ENCODE data around the gene STXBP5.

Gene STXBP5

DNA sequence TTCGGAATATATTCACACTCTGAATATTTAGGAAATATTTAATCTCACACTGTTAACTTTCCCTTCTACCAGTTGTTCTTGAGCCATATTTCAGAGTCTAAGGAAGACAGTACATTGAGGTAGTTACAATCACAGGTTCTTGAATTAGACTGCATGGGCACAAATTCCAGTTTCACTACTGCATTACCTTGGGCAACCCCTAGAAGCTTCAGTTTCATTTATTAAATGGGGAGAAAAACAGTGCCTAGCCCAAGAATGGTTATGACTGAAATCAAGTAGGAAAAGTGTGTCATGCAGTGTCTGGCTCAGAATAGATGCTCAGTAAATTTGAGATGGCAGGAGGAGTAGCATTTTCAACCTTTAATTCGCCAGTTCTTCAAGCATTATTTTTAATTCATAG, 179.8 kb downstream of the STXBP5 start:
- Histone ChIP-seq H3K79me2 (ENCODE audit: low read length) (no peaks in the 10 kb centered on the region), H3K9me3 (ENCODE audit: insufficient read depth, low read length) (no peaks in the 10 kb centered on the region), H3K27ac (ENCODE audit: low read length) (no peak overlapping the region), H3K36me3 (replicated peaks; ENCODE audit: low read depth, low read length) (no peaks in the 10 kb centered on the region), H2AFZ (ENCODE audit: low read depth, low read length) (no peak overlapping the region), H3K9ac (ENCODE audit: low read length) (no peak overlapping the region), H3K27me3 (ENCODE audit: low read depth, low read length) (no peaks in the 10 kb centered on the region), H3K4me2 (ENCODE audit: low read length) (no peak overlapping the region), H3K4me3 (ENCODE audit: low read length) (no peak overlapping the region), H3K4me1 (ENCODE audit: low read length) (peaks cover 4% of the 10 kb centered on the region), H4K20me1 (ENCODE audit: insufficient read depth, low read length) (no peaks in the 10 kb centered on the region)
- TF ChIP-seq, protein P1, sequence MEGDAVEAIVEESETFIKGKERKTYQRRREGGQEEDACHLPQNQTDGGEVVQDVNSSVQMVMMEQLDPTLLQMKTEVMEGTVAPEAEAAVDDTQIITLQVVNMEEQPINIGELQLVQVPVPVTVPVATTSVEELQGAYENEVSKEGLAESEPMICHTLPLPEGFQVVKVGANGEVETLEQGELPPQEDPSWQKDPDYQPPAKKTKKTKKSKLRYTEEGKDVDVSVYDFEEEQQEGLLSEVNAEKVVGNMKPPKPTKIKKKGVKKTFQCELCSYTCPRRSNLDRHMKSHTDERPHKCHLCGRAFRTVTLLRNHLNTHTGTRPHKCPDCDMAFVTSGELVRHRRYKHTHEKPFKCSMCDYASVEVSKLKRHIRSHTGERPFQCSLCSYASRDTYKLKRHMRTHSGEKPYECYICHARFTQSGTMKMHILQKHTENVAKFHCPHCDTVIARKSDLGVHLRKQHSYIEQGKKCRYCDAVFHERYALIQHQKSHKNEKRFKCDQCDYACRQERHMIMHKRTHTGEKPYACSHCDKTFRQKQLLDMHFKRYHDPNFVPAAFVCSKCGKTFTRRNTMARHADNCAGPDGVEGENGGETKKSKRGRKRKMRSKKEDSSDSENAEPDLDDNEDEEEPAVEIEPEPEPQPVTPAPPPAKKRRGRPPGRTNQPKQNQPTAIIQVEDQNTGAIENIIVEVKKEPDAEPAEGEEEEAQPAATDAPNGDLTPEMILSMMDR (IDR thresholded peaks at IDR 0.05; ENCODE audit: low read depth, low read length) = no peak
- TF ChIP-seq EZH2phosphoT487 (IDR thresholded peaks at IDR 0.05; ENCODE audit: low read depth) = no peak

DNA sequence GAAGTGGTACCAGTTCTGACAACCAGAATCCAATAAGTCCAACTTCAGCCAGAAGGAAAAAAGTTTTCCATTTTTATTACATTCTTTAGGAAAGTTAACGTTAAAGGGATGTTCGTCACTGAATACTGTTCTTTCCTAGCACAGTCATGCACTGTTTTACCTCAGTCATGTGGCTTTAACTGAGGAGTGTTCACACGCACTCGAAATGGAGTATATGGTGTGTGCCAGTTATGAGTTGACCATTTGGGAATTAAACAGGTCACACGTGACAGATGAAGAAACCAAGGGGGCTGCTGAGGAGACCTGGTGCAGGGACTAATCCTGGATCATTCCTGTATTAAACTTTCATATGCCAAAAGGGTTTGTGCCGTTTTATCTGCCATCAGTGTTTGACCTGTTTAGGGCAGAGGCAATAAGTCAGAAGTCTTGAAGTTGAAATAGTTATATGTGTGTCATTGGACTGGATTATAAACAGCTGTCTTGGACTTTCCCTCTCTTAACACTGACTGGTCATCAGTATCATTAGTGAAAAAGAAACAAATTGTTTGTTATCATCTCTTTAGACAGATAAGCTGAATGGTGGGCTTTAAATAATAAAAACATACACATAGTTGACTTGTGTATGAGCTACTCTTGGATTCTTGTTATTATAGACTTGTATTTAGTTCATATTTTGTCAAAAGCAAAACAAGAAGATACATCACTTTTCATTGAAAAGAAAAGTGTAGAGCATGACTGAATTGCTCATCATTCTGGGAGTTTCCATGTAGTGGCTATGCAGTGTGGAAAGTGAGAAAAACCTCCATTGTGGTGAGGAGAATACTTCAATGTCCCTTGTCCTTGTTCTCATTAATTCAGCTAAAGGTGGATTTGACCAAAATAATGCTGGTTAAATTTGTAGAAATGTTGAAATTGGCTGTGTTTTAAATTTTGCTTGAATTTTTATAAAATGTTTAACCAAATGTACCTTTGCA, 180.8 kb downstream of the STXBP5 start:
- Histone ChIP-seq H3K27ac (ENCODE audit: low read length) (no peak overlapping the region), H3K36me3 (replicated peaks; ENCODE audit: low read depth, low read length) (no peaks in the 10 kb centered on the region)

DNA sequence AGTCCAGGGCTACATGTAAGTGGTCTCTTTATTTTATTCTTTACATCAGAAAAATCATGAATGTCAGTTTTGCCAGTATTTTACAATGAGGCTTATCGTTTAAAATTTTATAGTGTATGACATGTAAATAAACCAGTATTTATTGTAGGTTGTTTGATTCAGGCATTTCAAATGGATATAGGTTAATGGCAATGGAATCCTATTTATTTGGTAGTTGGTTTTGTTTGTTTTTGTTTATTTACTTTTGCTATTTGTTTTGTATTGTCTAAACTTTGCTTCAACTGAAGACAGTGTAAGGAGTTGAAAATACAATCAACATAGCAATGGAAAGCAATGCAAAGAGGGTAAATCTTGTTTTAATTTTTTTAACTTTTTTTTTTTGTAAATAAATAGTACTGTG, 185.2 kb downstream of the STXBP5 start:
- Histone ChIP-seq H3K9ac (ENCODE audit: low read length) (no peak overlapping the region), H4K20me1 (ENCODE audit: insufficient read depth, low read length) (no peaks in the 10 kb centered on the region), H3K4me1 (ENCODE audit: low read length) (no peaks in the 10 kb centered on the region), H3K79me2 (ENCODE audit: low read length) (no peaks in the 10 kb centered on the region), H3K36me3 (replicated peaks; ENCODE audit: low read depth, low read length) (no peaks in the 10 kb centered on the region), H3K4me2 (ENCODE audit: low read length) (no peak overlapping the region), H3K27me3 (ENCODE audit: low read depth, low read length) (no peaks in the 10 kb centered on the region), H3K4me3 (ENCODE audit: low read length) (no peak overlapping the region), H3K9me3 (ENCODE audit: insufficient read depth, low read length) (no peaks in the 10 kb centered on the region), H2AFZ (ENCODE audit: low read depth, low read length) (no peak overlapping the region), H3K27ac (ENCODE audit: low read length) (no peak overlapping the region)
- no peak for TF ChIP-seq EZH2phosphoT487 (IDR thresholded peaks at IDR 0.05; ENCODE audit: low read depth)
- TF ChIP-seq, protein P1 (IDR thresholded peaks at IDR 0.05; ENCODE audit: low read depth, low read length) = no peak

More for the DNA sequence above, 180.8 kb downstream of the STXBP5 start:
- H3K79me2 ChIP-seq (ENCODE audit: low read length) = no peaks in the 10 kb centered on the region
- H3K9me3 ChIP-seq (ENCODE audit: insufficient read depth, low read length) = no peaks in the 10 kb centered on the region
- H3K4me2 ChIP-seq (ENCODE audit: low read length) = no peak overlapping the region
- H3K27me3 ChIP-seq (ENCODE audit: low read depth, low read length) = no peaks in the 10 kb centered on the region
- TF ChIP-seq, protein P1 (IDR thresholded peaks at IDR 0.05; ENCODE audit: low read depth, low read length) = no peak
- no peak for TF ChIP-seq EZH2phosphoT487 (IDR thresholded peaks at IDR 0.05; ENCODE audit: low read depth)
- no peaks in the 10 kb centered on the region for H4K20me1 ChIP-seq (ENCODE audit: insufficient read depth, low read length)
- H2AFZ ChIP-seq (ENCODE audit: low read depth, low read length) = no peak overlapping the region
- no peak overlapping the region for H3K4me3 ChIP-seq (ENCODE audit: low read length)
- peaks cover 4% of the 10 kb centered on the region for H3K4me1 ChIP-seq (ENCODE audit: low read length)
- no peak overlapping the region for H3K9ac ChIP-seq (ENCODE audit: low read length)

DNA sequence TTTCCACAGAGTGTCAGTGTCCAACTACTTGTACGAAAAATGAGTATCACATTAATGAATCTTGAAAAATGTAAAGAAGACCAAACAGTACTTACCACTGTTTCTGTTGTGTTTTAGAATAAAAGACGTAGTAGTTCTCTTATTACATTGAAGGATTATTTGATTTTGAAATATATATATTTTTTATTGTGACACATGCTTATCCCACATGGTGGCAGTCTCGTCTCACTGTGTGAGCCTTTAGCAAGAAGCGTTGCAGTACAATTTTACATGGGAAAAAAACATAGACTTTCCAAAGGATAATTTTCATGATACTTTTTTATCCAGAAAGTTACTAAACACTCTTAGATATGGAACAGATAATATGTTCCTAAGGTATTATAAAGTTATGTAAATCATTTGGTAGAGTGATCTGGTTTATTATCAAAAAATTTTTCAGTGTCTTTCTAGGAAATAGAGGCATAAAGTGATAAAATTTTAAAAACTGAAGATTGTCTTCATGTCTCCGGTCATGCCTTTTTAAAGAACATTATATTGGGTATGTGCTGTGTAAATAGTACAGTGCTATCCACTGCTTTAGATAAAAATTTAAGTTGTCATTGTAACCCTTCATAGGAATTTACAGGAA, 186.8 kb downstream of the STXBP5 start:
- H3K27me3 ChIP-seq (ENCODE audit: low read depth, low read length) = no peaks in the 10 kb centered on the region
- H2AFZ ChIP-seq (ENCODE audit: low read depth, low read length) = no peak overlapping the region
- no peaks in the 10 kb centered on the region for H3K79me2 ChIP-seq (ENCODE audit: low read length)
- no peak overlapping the region for H3K4me2 ChIP-seq (ENCODE audit: low read length)
- no peaks in the 10 kb centered on the region for H3K9me3 ChIP-seq (ENCODE audit: insufficient read depth, low read length)
- TF ChIP-seq, protein P1 (IDR thresholded peaks at IDR 0.05; ENCODE audit: low read depth, low read length) = peak; percentile 44
- TF ChIP-seq EZH2phosphoT487 (IDR thresholded peaks at IDR 0.05; ENCODE audit: low read depth) = no peak
- H3K36me3 ChIP-seq (replicated peaks; ENCODE audit: low read depth, low read length) = no peaks in the 10 kb centered on the region
- H3K4me3 ChIP-seq (ENCODE audit: low read length) = no peak overlapping the region
- H3K4me1 ChIP-seq (ENCODE audit: low read length) = no peaks in the 10 kb centered on the region
- H3K27ac ChIP-seq (ENCODE audit: low read length) = no peak overlapping the region
- no peaks in the 10 kb centered on the region for H4K20me1 ChIP-seq (ENCODE audit: insufficient read depth, low read length)
- no peak overlapping the region for H3K9ac ChIP-seq (ENCODE audit: low read length)
